ENCODE measurements around the gene REN.

REN gene

GRCh38 chr1:204130981-204131892, 34.9 kb downstream of the REN start:
- no peak for DNase-seq

GRCh38 chr1:204130178-204130577, 36.0 kb downstream of the REN start:
- no peak for DNase-seq

- DNase-seq, result peak; percentile 72
Measured at GRCh38 chr1:204128964-204129896, 36.9 kb downstream of the REN start.

GRCh38 chr1:204128464-204128963, 37.6 kb downstream of the REN start:
- no peak for DNase-seq

- no peak for DNase-seq
Measured at GRCh38 chr1:204127597-204128242, 38.4 kb downstream of the REN start.

GRCh38 chr1:204126956-204127355, 39.2 kb downstream of the REN start:
- DNase-seq, result no peak

DNA sequence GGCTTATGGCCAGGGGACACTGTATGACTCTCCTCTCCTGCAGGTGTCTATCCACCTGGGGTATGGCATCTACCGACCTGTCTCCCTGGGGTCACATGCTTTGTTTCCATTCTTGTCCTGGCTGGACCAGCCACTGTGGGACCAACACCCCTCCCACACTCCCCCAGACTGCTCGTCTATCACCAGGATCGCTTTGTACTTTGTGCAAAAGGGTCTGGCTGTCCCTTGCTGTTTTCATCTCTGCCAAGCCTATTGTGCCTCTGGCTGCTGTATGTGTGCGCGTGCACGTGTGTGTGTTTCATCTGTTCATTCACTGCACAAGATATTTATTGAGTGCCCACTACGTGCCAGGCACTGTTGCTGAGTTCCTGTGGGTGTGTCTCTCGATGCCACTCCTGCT, 39.8 kb downstream of the REN start:
- no peak for DNase-seq

- DNase-seq, result no peak
Measured at GRCh38 chr1:204125759-204126351, 40.3 kb downstream of the REN start.

DNA sequence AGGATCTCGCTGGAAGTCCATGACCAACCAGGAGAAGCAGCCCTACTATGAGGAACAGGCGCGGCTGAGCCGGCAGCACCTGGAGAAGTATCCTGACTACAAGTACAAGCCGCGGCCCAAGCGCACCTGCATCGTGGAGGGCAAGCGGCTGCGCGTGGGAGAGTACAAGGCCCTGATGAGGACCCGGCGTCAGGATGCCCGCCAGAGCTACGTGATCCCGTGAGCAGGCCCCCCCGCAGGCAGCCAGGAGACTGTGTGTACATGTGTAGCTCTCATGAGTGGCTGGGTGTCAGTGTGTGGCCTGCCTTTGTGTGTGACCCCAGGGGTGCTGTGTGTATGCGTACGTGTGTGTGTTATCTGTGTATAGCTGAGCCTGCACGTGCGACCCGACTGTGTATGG, 41.5 kb downstream of the REN start:
- DNase-seq, result no peak

- DNase-seq, result no peak
Measured at GRCh38 chr1:204123376-204123775, 42.8 kb downstream of the REN start.

- no peak for DNase-seq
Measured at GRCh38 chr1:204121840-204122555, 44.1 kb downstream of the REN start.

- no peak for DNase-seq
Measured at GRCh38 chr1:204116539-204116938, 49.6 kb downstream of the REN start.

DNA sequence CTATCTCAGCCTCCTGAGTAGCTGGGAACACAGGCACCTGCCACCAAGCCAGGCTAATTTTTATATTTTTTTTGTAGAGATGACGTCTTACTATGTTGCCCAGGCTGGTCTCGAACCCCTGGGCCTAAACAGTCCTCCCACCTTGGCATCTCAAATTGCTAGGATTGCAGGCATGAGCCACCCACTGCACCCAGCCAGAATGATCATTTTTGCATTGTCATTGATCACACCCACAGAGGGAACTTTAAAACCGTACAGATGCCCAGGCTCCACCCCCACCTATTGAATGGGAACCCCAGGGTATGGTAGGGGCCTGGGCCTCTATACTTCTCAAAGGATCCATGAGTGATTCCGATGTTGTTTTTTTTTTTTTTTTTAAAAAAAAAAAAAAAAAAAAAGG, 51.0 kb downstream of the REN start:
- no peak for DNase-seq

DNA sequence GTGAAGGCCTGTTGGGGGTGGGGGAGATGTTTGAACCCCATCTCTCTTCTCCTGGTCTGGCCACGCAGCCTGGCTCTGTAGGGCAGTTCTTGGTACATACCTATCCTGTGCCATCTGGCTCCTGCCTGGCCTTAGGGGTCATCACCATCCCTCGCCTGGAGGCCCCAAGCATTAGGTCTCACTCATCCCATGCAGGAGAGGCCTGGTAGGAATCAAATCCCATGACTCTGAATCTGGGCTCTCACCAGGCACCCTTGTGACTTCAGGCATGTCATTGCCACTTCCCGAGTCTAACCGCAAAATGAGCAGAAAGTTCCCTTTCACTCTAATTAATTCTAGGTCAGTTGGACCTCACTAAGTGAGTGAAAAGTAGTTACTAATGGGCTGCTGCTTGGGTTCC, 51.5 kb downstream of the REN start:
- no peak for DNase-seq

GRCh38 chr1:204113896-204114295, 52.2 kb downstream of the REN start:
- no peak for DNase-seq

DNA sequence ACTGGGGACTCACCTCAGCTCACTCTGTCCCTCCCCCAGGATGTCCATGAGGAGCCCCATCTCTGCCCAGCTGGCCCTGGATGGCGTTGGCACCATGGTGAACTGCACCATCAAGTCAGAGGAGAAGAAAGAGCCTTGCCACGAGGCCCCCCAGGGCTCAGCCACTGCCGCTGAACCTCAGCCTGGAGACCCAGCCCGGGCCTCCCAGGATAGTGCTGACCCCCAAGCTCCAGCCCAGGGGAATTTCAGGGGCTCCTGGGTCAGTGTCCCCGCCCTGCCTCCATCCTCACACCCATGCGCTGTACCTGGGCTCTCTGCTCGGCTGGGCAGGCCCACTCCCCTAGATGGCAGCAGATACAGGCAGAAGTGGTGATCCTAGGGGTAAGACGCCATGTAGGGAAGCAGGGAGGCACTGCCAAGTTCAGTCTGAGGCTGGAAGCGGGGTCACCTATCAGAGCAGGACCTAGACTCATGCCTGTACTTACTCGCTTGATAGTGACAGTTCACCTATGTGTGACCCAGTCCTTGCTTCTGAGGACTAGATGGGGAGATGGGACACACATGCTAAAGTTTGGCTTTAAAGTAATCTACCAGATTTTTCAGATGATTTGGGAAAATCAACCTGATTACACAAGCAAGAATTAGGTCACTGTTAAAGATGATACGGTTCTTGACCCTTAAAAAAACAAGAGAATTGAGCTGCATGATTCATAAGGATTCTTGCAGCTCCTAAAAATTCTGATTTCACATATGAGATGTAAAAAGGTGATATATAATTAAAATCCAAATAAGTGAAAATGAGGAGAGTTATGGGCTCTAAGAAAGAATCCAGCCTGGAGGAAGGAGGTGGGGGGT, 53.0 kb downstream of the REN start:
- DNase-seq, result no peak

- no peak for DNase-seq
Measured at GRCh38 chr1:204110894-204111633, 55.1 kb downstream of the REN start.

DNA sequence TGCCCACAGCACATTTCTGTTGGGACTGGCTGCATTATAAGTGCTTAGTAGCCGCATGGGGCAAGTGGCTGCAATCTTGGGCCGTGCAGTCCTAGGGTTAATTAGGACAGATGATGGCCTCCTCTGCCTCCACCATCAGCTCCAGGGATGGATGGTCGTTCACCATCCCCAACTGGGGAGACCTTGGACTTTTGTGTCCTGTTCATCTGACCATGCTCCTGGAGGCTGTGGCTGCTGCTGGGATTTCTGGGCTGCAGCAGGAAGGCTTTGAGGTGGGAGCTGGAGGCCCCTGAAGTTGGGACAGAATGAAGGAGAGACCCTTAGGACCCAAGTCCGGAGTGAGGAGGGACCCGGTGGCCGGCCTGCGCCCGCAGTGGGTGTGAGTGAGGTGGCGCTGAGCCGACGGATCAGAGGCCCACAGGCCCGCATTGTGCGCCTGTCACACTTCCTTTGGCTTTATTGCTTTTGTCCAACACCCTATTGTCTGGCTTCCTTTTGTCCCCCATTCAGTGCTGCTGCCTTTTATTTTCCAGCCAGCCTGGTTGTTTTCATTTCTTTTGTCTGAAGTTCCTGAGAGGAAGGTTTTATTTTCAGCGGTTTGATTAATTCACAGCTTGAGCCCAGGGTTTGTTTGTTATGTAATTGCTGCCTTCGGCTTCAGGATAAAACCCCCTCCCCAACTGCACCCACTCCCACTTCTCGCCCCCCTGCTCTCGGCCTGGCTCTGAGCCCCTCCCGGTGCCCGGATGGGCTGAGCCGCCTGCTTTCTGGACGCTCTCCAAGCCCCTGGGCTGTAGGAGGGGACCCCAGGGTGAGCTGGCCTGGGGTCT, 57.6 kb downstream of the REN start:
- no peak for DNase-seq

GRCh38 chr1:204107892-204108291, 58.2 kb downstream of the REN start:
- DNase-seq, result no peak

Measured in activated CD4-positive, CD25-positive, alpha-beta regulatory T cell treated with anti-CD3 and anti-CD28 coated beads, Interleukin-2, amount 50 U/mL, for 72 hours (primary cell).